KMS-11 (cell line): Measurements from ENCODE around the gene TMEM273.

Source experiments
- H2AFZ ChIP-seq: fragments of 200-600 bp; sonication (generic); 2 replicates; pipeline ENCODE4 v1.6.1; 2016; ENCODE audit warnings: antibody characterized with exemption, mixed run types, low read depth
- H3K27ac ChIP-seq: fragments of 200-600 bp; sonication (generic); 2 replicates; pipeline ENCODE4 v1.6.1; 2016; ENCODE audit warnings: mild to moderate bottlenecking, mixed run types
- H3K27me3 ChIP-seq: fragments of 200-600 bp; sonication (generic); 2 replicates; pipeline ENCODE4 v1.6.1; 2017; ENCODE audit warnings: mild to moderate bottlenecking, low read depth, mixed run types, moderate library complexity; ENCODE audit not compliant: insufficient read depth
- H3K36me3 ChIP-seq: fragments of 200-600 bp; sonication (generic); 2 replicates; pipeline ENCODE4 v1.6.1; 2017; ENCODE audit warnings: mild to moderate bottlenecking, mixed run types; ENCODE audit not compliant: insufficient read depth
- H3K4me1 ChIP-seq: fragments of 200-600 bp; sonication (generic); 2 replicates; pipeline ENCODE4 v1.6.1; 2016; ENCODE audit warnings: mild to moderate bottlenecking, low read depth, mixed run types; ENCODE audit not compliant: poor library complexity, severe bottlenecking
- H3K4me2 ChIP-seq: fragments of 200-600 bp; sonication (generic); 2 replicates; pipeline ENCODE4 v1.7.0; 2016; ENCODE audit warnings: mild to moderate bottlenecking, mixed run types
- H3K4me3 ChIP-seq: fragments of 200-600 bp; sonication (generic); IDR thresholded peaks from 2 replicates; pipeline ENCODE4 v1.6.1; 2017; ENCODE audit warnings: low read depth, low read length, mixed read lengths; ENCODE audit not compliant: insufficient read depth
- H3K79me2 ChIP-seq: fragments of 200-600 bp; sonication (generic); 2 replicates; pipeline ENCODE4 v1.6.1; 2016; ENCODE audit warnings: low read depth, mixed run types; ENCODE audit not compliant: insufficient read depth
- H3K9ac ChIP-seq: fragments of 200-600 bp; sonication (generic); 2 replicates; pipeline ENCODE4 v1.6.1; 2016; ENCODE audit warnings: mild to moderate bottlenecking, mixed run types
- H4K20me1 ChIP-seq: fragments of 200-600 bp; sonication (generic); 2 replicates; pipeline ENCODE4 v1.6.1; 2016; ENCODE audit warnings: mild to moderate bottlenecking, mixed run types; ENCODE audit not compliant: insufficient read depth
- TF ChIP-seq, protein P1 (sequence below): fragments of 200-600 bp; sonication (generic); conservative IDR thresholded peaks from 2 replicates; pipeline ENCODE4 v1.6.1; 2017; ENCODE audit warnings: low read depth, mild to moderate bottlenecking, antibody characterized with exemption, low read length, moderate library complexity, mixed read lengths

TMEM273 gene

DNA sequence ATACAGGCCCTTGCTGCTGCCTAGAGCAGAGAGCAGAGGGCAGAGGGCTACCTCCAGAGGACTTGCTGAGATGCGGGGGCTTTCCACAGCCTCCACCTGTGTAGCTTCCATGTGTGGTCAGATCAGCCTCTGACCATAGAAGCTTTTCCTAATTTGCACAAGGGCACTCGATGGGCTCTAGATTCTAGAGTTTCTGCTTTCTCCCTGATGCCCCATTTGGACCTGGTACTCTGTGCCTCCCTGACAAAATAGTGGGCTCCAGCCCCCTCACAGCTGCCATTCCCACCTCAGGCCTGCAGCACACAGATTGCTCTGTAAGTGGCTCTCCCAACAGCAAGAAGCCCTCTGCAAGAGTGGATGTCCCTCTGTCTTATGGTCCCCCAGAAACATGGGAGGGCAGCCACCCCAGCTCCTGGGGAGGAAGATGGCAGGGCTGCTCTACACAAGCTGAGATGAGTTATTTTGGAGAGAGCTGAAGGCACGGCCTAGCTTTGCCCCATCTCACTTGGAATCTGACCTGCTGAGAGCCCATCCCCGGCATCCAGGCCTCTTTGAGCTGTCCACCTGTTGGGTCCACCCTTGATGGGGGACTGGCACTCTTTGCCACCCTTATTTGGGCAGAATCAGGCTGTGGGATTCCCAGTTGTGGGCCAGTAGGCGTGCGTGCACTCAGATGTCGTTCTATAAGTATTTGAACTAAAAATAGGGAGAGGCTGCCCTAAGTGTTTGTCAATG is 16.7 kb downstream of the TMEM273 start:
- TF ChIP-seq, protein P1, sequence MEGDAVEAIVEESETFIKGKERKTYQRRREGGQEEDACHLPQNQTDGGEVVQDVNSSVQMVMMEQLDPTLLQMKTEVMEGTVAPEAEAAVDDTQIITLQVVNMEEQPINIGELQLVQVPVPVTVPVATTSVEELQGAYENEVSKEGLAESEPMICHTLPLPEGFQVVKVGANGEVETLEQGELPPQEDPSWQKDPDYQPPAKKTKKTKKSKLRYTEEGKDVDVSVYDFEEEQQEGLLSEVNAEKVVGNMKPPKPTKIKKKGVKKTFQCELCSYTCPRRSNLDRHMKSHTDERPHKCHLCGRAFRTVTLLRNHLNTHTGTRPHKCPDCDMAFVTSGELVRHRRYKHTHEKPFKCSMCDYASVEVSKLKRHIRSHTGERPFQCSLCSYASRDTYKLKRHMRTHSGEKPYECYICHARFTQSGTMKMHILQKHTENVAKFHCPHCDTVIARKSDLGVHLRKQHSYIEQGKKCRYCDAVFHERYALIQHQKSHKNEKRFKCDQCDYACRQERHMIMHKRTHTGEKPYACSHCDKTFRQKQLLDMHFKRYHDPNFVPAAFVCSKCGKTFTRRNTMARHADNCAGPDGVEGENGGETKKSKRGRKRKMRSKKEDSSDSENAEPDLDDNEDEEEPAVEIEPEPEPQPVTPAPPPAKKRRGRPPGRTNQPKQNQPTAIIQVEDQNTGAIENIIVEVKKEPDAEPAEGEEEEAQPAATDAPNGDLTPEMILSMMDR, result no peak
- Histone ChIP-seq H3K79me2 (no peaks in the 10 kb centered on the region), H3K27me3 (no peaks in the 10 kb centered on the region), H3K4me3 (no peak overlapping the region), H3K36me3 (no peaks in the 10 kb centered on the region), H3K4me1 (no peaks in the 10 kb centered on the region), H4K20me1 (no peaks in the 10 kb centered on the region), H3K27ac (no peak overlapping the region), H2AFZ (no peak overlapping the region), H3K9ac (no peak overlapping the region), H3K4me2 (no peak overlapping the region)

DNA sequence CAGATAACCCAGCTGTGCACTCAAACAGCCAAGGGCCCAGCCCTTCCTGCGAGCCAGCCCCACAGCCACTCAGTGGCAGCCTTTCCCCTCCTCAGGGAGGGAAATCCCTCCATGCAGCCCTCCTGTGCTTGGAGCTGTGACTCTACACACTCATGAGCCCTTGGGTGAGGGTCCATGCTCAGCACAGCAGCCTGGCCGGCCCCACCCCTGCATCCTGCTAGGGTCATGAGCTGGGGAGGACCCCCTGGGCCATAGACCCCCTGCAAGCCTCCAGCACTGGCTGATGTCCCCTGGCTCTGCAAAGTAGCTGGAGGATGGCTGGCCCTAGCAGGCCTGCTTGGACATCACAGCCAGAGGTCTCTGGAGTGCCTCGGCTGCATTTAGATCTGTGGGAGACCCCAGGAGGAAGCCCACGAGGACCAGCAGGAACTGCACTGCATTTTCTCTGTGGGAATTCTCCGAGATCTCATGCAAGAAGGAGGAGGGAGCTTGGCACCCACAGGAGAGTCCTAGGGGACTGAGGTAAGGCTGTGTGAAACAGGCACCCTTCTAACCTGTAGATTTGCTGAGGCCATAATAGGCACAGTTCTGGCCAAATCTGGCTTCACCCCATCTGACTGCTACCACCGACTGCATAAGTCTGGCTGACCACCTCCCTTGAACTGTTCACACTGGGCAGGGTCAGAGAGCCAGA is 17.4 kb downstream of the TMEM273 start:
- H3K4me1 ChIP-seq, result no peaks in the 10 kb centered on the region
- H3K36me3 ChIP-seq, result no peaks in the 10 kb centered on the region
- H3K4me2 ChIP-seq, result no peak overlapping the region
- TF ChIP-seq, protein P1, result no peak
- H3K79me2 ChIP-seq, result no peaks in the 10 kb centered on the region
- no peak overlapping the region for H3K4me3 ChIP-seq
- H2AFZ ChIP-seq, result no peak overlapping the region
- H3K9ac ChIP-seq, result no peak overlapping the region
- no peak overlapping the region for H3K27ac ChIP-seq
- H3K27me3 ChIP-seq, result no peaks in the 10 kb centered on the region
- H4K20me1 ChIP-seq, result no peaks in the 10 kb centered on the region

DNA sequence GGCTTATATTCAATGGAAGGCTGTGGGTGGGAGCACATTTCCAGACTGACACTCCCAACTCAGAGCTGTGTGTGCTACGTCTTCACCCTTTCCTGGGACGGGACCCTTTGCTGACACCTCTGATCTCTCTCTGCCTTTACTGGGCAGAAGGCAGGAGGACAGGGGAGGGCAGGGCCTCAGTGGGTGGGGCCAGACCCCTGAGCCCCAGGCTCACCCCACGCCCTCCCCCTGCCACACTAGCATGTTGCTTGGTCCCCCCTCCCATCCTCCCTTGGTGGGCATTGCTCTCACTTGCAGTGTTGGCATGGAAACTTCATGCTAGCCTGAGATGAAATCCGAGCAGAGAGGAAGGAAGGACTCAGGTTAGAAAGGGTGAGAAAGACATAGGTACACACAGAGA is 18.4 kb downstream of the TMEM273 start:
- Histone ChIP-seq H3K4me1 (no peaks in the 10 kb centered on the region), H3K4me2 (no peak overlapping the region), H3K27me3 (no peaks in the 10 kb centered on the region)

DNA sequence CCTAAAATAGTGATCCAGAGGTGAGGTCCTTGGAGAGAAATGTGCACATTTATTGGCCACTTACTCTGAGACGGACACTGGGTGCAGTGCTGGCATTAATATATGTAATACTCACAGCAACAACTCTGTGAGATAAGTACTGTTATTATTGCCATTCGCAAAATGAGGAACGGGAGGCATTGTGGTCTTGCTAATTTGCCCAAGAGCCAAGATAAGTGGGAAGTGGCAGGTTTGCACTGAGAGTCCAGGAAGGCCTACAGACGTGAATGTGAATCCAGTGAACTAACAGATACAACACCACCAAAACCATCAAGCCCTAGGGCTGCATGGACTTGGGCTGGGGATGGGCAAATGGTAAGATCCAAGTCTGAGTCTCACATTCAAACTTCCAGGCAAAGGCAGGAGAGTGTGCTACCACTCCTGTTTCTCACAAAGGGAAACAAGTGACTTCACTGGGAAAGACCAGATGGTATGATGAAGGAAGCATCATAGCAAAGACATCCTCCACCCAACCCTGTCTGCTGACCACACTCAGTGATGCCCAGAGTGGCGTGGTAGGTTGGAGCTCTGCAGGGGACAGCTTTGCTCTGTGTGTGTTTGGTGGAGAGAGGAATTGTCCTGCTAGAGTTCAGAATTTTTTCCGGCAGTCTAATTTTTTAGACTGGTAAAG is 19.2 kb downstream of the TMEM273 start:
- H3K27ac ChIP-seq, result no peak overlapping the region
- H2AFZ ChIP-seq, result no peak overlapping the region
- no peak overlapping the region for H3K4me2 ChIP-seq
- H3K79me2 ChIP-seq, result no peaks in the 10 kb centered on the region
- no peaks in the 10 kb centered on the region for H3K27me3 ChIP-seq
- no peaks in the 10 kb centered on the region for H3K36me3 ChIP-seq
- no peak overlapping the region for H3K4me3 ChIP-seq
- no peaks in the 10 kb centered on the region for H3K4me1 ChIP-seq
- H3K9ac ChIP-seq, result no peak overlapping the region
- H4K20me1 ChIP-seq, result no peaks in the 10 kb centered on the region
- TF ChIP-seq, protein P1, result no peak

More for the DNA sequence above, 18.4 kb downstream of the TMEM273 start:
- H3K36me3 ChIP-seq, result no peaks in the 10 kb centered on the region
- H3K9ac ChIP-seq, result no peak overlapping the region
- H2AFZ ChIP-seq, result no peak overlapping the region
- no peaks in the 10 kb centered on the region for H3K79me2 ChIP-seq
- H4K20me1 ChIP-seq, result no peaks in the 10 kb centered on the region
- no peak overlapping the region for H3K4me3 ChIP-seq
- TF ChIP-seq, protein P1, result no peak
- no peak overlapping the region for H3K27ac ChIP-seq
